Neural crest cell (in vitro differentiated cells): ENCODE measurements around the gene IFI27. TPM values are rescaled to one million over a fixed set of nuclear protein-coding genes. Genes with fewer than 3 reads are reported as not detected.

Experiments
- DNase-seq: peaks from one replicate; pipeline ENCODE4 v3.0.0; 2021; ENCODE audit warnings: low read depth, mixed read lengths, low spot score
- H3K27ac Mint-ChIP-seq: one replicate; pipeline ENCODE4 v1.8.0; 2021; ENCODE audit warnings: mild to moderate bottlenecking, mixed read lengths; ENCODE audit not compliant: unreplicated experiment
- H3K27me3 Mint-ChIP-seq: 2 replicates; pipeline ENCODE4 v1.8.0; 2021; ENCODE audit warnings: low read depth, mild to moderate bottlenecking, mixed read lengths
- H3K36me3 Mint-ChIP-seq: 2 replicates; pipeline ENCODE4 v1.8.0; 2021; ENCODE audit warnings: low read depth, mild to moderate bottlenecking, mixed read lengths
- H3K4me1 Mint-ChIP-seq: 2 replicates; pipeline ENCODE4 v1.8.0; 2021; ENCODE audit warnings: mixed read lengths
- H3K4me3 Mint-ChIP-seq: one replicate; pipeline ENCODE4 v1.8.0; 2021; ENCODE audit warnings: mild to moderate bottlenecking, mixed read lengths
- H3K9me3 Mint-ChIP-seq: 2 replicates; pipeline ENCODE4 v1.8.0; 2021; ENCODE audit warnings: mixed read lengths
- CTCF ChIP-seq: fragments of 200-600 bp; sonication (generic); conservative IDR thresholded peaks from 2 replicates; pipeline ENCODE4 v1.5.0; 2021; ENCODE audit warnings: antibody characterized with exemption, mild to moderate bottlenecking
- total RNA-seq: library from RNA; stranded (reverse); gene quantifications from 2 replicates; pipeline ENCODE4 v1.2.1, GENCODE V29; 2021

IFI27 gene
- total RNA-seq, 1 donor from 2014 or later, result 9.5 TPM

DNA sequence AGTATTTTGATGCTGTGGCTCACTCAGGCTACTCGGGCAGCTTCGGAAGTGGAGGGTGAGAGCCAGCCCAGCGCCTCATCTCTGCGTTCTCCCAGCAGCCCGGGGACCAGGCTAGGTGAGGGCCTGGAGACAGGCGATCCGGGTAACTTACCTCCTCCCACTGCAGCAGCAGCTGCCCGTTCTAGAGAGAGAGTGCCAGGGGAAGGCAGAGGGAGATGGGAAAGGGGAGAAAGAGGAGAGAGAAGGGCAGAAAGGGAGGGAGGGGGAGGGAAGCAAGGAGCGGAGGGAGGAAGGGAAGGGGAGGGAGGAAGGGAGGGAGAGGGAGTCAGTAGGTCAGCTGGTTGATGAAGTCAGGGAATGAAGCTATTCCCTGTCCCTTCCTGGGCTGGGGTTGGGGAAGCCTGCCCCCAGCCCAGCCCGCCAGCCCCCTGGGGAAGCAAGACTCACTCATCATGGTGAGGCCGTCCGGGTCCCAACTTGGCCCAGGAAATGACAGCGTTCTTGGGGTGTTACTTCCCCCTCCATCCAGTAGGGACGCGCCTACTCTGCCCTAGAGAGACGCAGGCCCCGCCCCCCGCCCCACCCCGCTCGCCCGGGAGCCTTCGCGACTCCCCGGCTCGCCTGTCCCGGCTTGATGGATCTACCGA, 18.7 kb downstream of the IFI27 start, which contains the start of gene IFI27L2:
TSS of gene IFI27L2 (minus strand) at position 494 of the 647 bp plus-strand sequence. CDS start at position 454, 40 bp downstream.
- TF ChIP-seq CTCF, result peak; percentile 48
- Mint-ChIP-seq H3K36me3 (no peaks in the 10 kb centered on the region), H3K27ac (peak within 1 kb of the TSS; percentile 37), H3K9me3 (no peaks in the 10 kb centered on the region), H3K4me1 (peaks cover 18% of the 10 kb centered on the region), H3K4me3 (peak within 1 kb of the TSS; percentile 93), H3K27me3 (peaks cover 6% of the 10 kb centered on the region)
- DNase-seq, result peak; percentile 44

DNA sequence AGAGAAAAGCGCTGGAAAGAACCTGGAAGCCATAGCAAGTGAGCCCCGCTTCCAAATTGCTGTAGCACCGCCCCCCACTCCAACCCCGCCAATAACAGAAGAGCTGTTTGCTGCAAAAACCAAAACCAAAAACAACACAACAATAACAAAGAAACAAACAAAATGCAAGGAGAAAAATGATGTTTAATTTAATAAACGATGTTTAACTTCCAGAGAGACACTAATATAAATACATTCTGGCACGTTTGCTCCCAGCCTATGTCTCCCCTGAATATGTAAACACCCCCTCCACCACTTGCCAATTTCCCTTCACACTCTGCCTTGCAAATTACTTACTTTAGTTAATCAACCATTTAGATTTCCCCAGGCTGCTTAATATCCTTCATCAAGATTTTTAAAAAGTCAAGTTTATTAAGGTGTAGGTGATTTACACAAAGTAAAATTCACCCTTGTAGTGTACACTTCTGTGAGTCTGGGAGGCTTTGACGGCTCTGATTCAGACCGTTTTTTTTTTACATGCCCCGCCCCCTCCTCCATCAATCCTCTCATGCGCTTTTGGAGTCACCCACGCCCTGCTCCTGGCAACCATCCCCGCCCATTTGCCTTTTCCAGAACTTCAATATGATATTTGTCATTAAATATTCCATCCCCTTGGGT, 19.4 kb downstream of the IFI27 start:
- no peak for TF ChIP-seq CTCF
- Mint-ChIP-seq H3K4me3 (peak overlapping the region; percentile 93), H3K27ac (peak overlapping the region; percentile 36), H3K4me1 (peaks cover 18% of the 10 kb centered on the region), H3K36me3 (no peaks in the 10 kb centered on the region), H3K9me3 (no peaks in the 10 kb centered on the region), H3K27me3 (peaks cover 6% of the 10 kb centered on the region)
- peak; percentile 38 for DNase-seq

DNA sequence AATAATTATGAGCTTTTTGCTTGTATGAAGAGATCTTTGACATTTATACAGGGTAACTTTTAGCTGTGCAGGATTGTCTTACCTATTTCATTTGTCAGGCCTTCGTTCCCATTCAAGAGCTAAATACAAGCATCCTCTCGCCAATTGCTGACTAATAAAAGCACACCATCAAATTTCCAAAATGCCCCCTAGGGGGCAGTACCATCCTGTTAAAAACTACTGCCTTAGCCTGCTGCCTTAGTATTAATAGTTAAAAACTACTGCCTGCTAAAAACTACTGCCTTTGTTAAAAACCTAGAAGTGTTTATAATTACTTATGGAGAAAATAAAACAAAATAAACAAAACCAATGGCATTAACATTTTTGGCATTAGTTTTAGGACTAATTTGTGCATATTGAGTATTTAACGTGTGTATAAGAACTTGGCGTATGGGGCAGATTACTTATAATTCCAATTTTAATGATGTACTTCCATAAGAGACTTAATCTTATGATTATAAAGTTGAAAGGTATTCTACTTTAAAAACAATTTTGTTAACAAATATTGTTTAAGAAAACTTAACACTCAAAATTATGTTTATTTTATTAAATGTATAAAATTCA, 21.9 kb downstream of the IFI27 start:
- H3K9me3 Mint-ChIP-seq, result peaks cover 2% of the 10 kb centered on the region

GRCh38 chr14:94135476-94135875, 24.9 kb downstream of the IFI27 start:
- TF ChIP-seq CTCF, result no peak

More for the DNA sequence above, 21.9 kb downstream of the IFI27 start:
- no peaks in the 10 kb centered on the region for H3K36me3 Mint-ChIP-seq
- H3K4me1 Mint-ChIP-seq, result peaks cover 18% of the 10 kb centered on the region
- H3K27ac Mint-ChIP-seq, result no peak overlapping the region
- TF ChIP-seq CTCF, result peak; percentile 95
- DNase-seq, result peak; percentile 57
- peaks cover 6% of the 10 kb centered on the region for H3K27me3 Mint-ChIP-seq
- H3K4me3 Mint-ChIP-seq, result peak overlapping the region; percentile 50

DNA sequence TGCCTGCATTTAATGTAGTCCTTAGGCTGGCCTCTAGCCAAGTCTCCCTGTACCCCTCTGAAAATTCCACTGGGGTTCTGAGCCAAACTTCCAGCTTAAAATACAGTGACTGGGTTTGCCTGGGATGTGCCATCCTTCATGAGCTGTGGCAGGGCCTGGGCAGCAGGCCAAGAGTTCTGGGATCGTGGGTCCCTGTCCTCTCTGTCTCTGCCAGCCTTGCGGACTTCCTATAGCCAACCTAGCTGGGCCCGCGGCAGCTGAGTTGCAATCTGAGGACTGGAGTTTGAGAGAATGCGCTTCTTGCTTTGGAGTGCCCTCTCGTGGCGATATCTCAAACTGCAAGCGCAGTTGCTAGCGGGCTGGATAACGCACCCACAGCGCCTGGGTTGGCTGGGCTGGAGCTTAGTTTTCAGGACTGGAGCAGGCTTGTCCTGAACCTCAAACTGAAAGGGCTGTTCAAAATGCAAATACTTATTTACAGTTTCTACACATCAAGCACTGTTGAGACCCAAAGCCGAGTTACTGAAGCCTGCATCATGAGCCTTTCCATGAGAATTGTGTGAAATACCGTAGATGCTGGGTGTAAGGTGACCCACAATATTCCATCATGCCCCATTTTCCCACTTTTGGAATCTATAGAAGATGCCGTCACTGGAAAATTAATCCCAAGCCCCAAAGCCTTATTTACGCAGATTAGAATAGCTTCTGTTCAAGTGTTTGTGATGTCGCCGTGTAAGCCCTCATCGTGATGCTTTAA, 26.2 kb downstream of the IFI27 start:
- peaks cover 2% of the 10 kb centered on the region for H3K27me3 Mint-ChIP-seq
- no peaks in the 10 kb centered on the region for H3K36me3 Mint-ChIP-seq
- H3K4me3 Mint-ChIP-seq, result peak overlapping the region; percentile 64
- H3K4me1 Mint-ChIP-seq, result peaks cover 10% of the 10 kb centered on the region
- peaks cover 2% of the 10 kb centered on the region for H3K9me3 Mint-ChIP-seq
- peak; percentile 91 for DNase-seq
- TF ChIP-seq CTCF, result peak; percentile 94
- no peak overlapping the region for H3K27ac Mint-ChIP-seq

More at GRCh38 chr14:94135476-94135875, 24.9 kb downstream of the IFI27 start:
- no peak for DNase-seq
- Mint-ChIP-seq H3K27me3 (peaks cover 2% of the 10 kb centered on the region), H3K9me3 (peaks cover 2% of the 10 kb centered on the region), H3K27ac (no peak overlapping the region), H3K36me3 (no peaks in the 10 kb centered on the region), H3K4me3 (no peak overlapping the region), H3K4me1 (peaks cover 10% of the 10 kb centered on the region)
